ENCODE data around the gene UVSSA. TPM values are rescaled to one million over a fixed set of nuclear protein-coding genes. Genes with fewer than 3 reads are reported as not detected.
A peak's percentile ranks its signal among the peaks of the same experiment; 100 is the strongest.

The UVSSA gene
- total RNA-seq, 3 donors from 2014 or later = 13.9 to 22.9 (median 14.3) TPM

DNA sequence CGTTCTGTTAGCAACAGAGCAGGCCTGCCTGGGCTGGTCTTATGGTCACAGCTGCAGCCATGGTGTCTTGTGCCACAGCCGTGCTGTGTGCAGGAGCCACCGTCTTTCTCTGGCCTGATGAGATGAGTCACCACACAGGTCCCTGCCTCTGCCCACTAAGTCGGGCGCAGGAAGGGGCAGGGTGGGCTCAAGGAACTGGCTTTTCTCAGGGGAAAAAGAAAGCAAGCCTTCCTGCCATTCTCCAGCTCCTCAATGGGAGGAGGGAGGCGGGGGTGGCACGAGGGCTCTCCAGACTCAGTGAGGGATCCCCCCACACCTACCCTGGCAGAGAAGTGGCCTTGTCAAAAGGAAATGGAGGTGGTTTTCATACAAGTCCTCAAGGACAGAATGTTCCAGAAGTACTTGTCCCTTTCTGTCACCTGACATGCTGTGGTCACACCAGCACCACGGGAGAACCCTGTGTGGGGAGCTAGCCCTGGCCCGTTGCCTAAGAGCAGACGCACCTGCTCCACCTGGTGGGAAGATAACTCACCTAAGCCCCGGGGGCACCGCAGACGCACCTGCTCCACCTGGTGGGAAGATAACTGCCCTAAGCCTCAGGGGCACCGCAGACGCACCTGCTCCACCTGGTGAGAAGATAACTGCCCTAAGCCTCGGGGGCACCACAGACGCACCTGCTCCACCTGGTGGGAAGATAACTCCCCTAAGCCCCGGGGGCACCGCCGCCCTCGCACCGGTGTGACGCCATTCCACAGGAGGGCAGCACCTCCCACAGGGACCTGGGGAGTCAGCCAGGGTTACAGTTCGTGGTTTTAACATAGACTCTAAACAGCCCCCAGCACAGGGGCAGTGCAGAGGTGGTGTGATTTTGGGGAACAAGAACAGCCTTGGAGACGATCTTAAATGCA lies 18.5 kb downstream of the UVSSA start:
- TF ChIP-seq POLR2A (IDR thresholded peaks at IDR 0.05) (no peak), POLR2AphosphoS5 (IDR thresholded peaks at IDR 0.05) (no peak)
- TF ChIP-seq, protein P1, sequence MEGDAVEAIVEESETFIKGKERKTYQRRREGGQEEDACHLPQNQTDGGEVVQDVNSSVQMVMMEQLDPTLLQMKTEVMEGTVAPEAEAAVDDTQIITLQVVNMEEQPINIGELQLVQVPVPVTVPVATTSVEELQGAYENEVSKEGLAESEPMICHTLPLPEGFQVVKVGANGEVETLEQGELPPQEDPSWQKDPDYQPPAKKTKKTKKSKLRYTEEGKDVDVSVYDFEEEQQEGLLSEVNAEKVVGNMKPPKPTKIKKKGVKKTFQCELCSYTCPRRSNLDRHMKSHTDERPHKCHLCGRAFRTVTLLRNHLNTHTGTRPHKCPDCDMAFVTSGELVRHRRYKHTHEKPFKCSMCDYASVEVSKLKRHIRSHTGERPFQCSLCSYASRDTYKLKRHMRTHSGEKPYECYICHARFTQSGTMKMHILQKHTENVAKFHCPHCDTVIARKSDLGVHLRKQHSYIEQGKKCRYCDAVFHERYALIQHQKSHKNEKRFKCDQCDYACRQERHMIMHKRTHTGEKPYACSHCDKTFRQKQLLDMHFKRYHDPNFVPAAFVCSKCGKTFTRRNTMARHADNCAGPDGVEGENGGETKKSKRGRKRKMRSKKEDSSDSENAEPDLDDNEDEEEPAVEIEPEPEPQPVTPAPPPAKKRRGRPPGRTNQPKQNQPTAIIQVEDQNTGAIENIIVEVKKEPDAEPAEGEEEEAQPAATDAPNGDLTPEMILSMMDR (IDR thresholded peaks at IDR 0.05) = no peak
- Histone ChIP-seq H3K4me1 (no peaks in the 10 kb centered on the region), H3K4me3 (no peak overlapping the region), H3K9me3 (no peaks in the 10 kb centered on the region), H3K27me3 (no peaks in the 10 kb centered on the region), H3K36me3 (no peaks in the 10 kb centered on the region), H3K27ac (peak overlapping the region; percentile 57 to 59)
- intact Hi-C loops (cut with DNase I; ENCODE audit: low total_unique reads) = no loop called here
- DNase-seq (ENCODE audit: low spot score in 2 of 2) = peak in 1 of 2 donors; percentile 75

DNA sequence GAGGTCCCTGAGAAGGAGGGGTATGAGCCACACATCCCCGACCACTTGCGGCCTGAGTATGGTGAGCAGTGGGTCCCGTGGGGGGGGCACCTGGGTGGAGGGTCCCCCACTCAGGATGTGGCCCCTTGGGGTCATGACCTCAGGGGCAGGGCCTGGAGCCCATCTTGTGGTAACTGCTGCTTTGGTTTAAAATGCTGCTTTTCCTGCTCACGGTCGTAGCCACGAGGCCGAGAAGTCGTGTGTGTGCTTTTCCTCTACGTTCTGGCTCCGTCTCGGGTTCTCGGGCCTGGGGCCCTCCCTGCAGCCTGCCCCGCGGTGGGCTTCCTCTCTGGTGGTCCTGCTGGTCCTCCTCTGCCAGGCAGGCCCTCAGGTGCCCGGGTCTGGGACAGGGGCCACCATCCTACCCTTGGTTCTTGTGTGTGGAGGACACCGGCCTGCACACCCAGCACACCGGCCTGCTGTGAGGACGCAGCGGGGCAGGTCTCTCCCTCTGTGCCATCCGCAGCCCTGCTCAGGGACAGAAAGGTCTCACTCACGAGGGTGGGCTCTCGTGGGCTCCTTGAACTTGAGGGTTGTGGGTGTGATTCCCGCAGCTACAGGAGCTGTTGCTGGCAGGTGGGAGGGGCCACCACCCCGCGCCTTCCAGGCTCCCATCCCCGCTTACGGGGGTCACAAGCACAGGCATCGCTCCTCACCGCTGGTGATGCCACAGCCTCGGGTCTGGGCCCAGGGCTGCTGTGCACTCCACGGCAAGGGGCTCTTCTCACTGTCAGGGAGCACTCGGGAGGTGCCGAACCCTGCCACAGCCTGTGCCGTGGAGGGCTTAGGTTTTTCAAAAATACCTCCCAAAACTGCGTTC lies 19.6 kb downstream of the UVSSA start:
- no peak for DNase-seq (ENCODE audit: low spot score in 2 of 2)
- Histone ChIP-seq H3K27me3 (no peaks in the 10 kb centered on the region), H3K4me1 (no peaks in the 10 kb centered on the region), H3K4me3 (no peak overlapping the region), H3K27ac (no peak overlapping the region), H3K9me3 (no peaks in the 10 kb centered on the region), H3K36me3 (no peaks in the 10 kb centered on the region)
- TF ChIP-seq POLR2AphosphoS5 (IDR thresholded peaks at IDR 0.05) (no peak), POLR2A (IDR thresholded peaks at IDR 0.05) (no peak)
- TF ChIP-seq, protein P1 (IDR thresholded peaks at IDR 0.05) = no peak
- intact Hi-C loops (cut with DNase I; ENCODE audit: low total_unique reads) = no loop called here

DNA sequence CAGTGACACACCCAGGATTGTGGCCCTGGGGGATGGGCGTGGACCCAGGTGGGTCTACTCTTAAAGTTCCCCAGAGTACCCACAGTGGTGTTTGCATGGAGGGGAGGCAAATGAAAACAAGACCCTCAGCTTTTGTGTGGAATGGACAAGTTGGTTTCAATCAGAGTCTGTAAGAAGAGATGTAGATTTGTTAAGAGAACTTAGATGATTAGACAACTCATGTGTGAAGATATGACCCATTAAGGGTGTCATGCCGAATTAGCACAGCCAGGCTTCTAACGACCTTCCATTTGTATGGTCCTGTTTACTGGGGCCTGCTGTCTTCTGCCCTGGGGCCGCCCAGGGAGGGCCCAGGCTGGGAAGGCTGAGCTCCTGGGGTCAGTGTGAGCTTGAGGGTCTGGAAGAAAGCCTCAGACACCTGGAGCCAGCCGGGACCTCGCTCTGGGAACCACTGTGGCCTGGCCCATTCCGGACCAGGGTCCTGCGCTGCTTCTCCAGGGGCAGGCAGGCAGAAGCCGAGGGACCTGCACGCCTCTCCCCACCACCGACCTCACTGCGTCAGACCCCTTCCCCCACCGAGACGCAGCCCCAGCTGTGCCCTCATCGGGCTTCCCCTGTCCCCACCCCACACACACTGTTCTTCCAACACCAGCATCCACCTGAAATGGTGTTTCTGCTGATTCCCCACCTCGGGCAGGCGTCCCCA lies 20.4 kb downstream of the UVSSA start:
- Histone ChIP-seq H3K27me3 (no peaks in the 10 kb centered on the region), H3K36me3 (no peaks in the 10 kb centered on the region), H3K4me1 (no peaks in the 10 kb centered on the region), H3K27ac (no peak overlapping the region), H3K9me3 (no peaks in the 10 kb centered on the region), H3K4me3 (no peak overlapping the region)
- peak in 1 of 2 donors; percentile 25 for DNase-seq (ENCODE audit: low spot score in 2 of 2)
- intact Hi-C loops (cut with DNase I; ENCODE audit: low total_unique reads) = no loop called here
- TF ChIP-seq, protein P1 (IDR thresholded peaks at IDR 0.05) = no peak
- TF ChIP-seq POLR2A (IDR thresholded peaks at IDR 0.05) (no peak), POLR2AphosphoS5 (IDR thresholded peaks at IDR 0.05) (no peak)

DNA sequence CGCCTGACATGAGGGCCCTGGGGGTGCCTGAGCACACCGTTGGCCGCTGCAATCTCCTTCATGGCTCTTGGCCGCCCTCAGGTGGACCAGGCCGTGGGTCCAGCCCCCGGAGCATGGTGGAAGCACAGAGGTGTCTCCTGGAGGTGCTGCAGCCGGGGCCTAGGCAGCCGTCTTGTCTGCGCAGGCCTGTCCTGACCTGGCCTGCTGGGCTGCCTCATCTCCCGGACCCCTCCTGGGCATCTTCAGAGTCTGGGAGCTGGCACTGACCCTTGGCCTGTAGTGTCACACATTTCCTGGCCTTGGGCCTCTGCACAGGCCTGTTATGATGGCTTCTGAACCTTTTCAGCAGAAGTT lies 20.9 kb downstream of the UVSSA start:
- intact Hi-C loops (cut with DNase I; ENCODE audit: low total_unique reads) = no loop called here
- DNase-seq (ENCODE audit: low spot score in 2 of 2) = no peak
- Histone ChIP-seq H3K4me1 (no peaks in the 10 kb centered on the region), H3K27me3 (no peaks in the 10 kb centered on the region), H3K9me3 (no peaks in the 10 kb centered on the region), H3K27ac (no peak overlapping the region), H3K4me3 (no peak overlapping the region), H3K36me3 (no peaks in the 10 kb centered on the region)
- TF ChIP-seq, protein P1 (IDR thresholded peaks at IDR 0.05) = no peak
- TF ChIP-seq POLR2AphosphoS5 (IDR thresholded peaks at IDR 0.05) (no peak), POLR2A (IDR thresholded peaks at IDR 0.05) (no peak)

Measured in breast epithelium (tissue), 4 donors.